GM18868 (cell line): Measurements from ENCODE around the gene ACHE.
"Not testable (repeated sequence)": the region's sequence is repeated elsewhere in the genome, so short reads cannot be mapped to it uniquely, and the experiment has no call there.

ENCODE experiments used
- ATAC-seq: cut with Tn5 transposase; IDR thresholded peaks from one replicate; pipeline ENCODE4 v1.9.1; 2021; ENCODE audit warnings: mild to moderate bottlenecking, moderate library complexity; ENCODE audit not compliant: unreplicated experiment

Gene ACHE

GRCh38 chr7:100865938-100866728, 29.6 kb downstream of the ACHE start:
- ATAC-seq: no peak

DNA sequence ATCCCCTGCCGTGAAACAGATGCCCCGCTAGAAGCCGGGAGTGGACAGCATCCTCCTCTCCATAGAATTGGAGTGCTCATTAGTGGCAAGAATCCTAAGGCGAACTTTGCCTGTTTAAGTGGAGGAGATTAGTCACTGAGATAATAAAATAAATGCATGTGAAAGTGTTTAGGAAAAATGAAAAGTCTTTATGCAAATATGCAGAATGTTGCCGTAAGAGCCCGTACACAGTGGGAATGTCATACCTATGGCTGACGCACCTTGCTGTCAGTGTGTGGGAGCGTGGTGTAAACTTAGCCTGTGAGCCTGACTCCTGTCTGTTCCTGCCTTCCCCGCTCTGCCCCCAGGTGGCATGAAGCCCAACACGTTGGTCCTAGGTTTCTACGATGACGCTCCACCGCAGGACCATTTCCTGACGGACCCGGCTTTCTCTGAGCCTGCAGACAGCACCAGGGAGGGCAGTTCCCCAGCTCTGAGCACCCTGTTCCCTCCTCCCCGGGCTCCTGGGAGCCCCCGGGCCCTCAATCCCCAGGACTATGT, 30.2 kb downstream of the ACHE start:
- ATAC-seq: no peak

- ATAC-seq: no peak
Measured at GRCh38 chr7:100864263-100864845, 31.3 kb downstream of the ACHE start.

- no peak for ATAC-seq
Measured at GRCh38 chr7:100863406-100863950, 32.2 kb downstream of the ACHE start.

DNA sequence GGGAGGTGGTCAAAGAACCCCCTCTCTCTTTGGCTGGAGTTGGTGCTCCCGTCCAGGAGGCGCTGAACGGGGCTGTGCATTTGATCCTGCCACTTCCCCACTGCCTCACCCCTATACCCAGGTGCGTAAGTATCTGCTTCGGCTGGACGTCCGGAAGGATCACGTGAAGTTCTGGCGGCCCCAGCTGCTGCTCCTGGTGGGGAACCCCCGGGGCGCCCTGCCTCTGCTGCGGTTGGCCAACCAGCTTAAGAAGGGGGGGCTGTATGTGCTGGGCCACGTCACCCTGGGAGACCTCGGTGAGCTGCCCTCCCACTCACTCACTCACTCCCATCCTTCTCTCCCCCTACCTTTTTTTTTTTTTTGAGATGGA, 34.1 kb downstream of the ACHE start:
- no peak for ATAC-seq

DNA sequence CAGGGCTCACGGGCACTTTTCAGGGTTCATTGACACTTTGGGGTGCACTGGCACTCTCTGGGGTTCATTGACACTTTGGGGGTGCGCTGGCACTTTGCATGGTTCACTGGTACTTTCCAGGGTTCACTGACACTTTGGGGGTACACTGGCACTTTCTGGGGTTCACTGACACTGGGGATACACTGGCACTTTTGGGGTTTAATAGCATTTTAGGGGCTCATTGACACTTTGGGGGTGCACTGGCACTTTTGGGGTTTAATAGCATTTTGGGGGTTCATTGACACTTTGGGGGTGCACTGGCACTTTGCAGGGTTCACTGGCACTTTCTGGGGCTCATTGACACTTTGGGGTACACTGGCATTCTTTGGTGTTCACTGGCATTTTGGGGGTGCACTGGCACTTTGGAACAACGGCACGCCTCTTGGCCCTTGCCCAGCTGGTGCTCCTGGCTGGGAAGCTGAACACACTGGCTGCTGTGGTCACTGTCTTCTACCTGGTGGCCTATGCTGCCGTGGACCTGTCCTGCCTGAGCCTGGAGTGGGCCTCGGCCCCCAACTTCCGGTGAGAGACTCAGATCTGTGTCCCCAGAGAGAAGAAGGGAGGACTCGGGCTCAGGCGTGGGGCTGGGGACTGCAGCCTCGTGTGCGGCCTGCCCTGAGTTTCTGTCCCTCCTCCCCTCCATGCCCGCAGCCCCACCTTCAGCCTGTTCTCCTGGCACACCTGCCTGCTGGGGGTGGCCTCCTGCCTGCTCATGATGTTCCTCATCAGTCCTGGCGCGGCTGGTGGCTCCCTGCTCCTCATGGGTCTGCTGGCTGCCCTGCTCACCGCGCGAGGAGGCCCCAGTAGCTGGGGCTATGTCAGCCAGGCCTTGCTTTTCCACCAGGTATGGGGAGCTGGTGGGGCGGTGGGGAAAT, 34.7 kb downstream of the ACHE start:
- ATAC-seq: no peak

- ATAC-seq: no peak
Measured at GRCh38 chr7:100859856-100860255, 35.8 kb downstream of the ACHE start.

- ATAC-seq: no peak
Measured at GRCh38 chr7:100856871-100857282, 38.8 kb downstream of the ACHE start.

- no peak for ATAC-seq
Measured at GRCh38 chr7:100855515-100855914, 40.2 kb downstream of the ACHE start.

- ATAC-seq: not testable (repeated sequence)
Measured at GRCh38 chr7:100854899-100855298, 40.8 kb downstream of the ACHE start.

DNA sequence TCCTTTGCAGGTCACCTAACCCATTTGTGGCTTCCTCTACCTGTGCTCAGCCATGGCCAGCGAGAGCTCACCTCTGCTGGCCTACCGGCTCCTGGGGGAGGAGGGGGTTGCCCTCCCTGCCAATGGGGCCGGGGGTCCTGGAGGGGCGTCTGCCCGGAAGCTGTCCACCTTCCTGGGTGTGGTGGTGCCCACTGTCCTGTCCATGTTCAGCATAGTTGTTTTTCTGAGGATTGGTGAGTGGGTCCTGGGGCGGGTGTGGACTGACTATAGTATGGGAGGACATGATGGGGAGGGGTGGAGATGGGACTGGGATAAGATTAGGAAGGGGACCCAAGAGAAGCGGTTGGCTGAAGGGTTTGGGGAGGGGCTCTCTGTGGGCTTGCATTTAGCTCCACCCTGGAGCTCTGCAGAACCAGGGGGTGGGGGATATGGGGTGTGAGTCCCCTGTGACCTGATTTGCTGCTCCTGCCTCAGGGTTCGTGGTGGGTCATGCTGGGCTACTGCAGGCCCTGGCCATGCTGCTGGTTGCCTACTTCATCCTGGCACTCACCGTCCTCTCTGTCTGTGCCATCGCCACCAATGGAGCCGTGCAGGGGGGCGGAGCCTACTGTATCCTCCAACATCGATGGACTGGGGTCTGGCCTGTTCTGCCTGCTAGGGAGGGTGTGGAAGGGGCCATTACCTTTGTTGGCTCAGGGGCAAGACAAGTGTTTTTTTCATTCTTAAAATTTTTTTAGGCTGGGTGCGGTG, 41.4 kb downstream of the ACHE start:
- no peak for ATAC-seq

GRCh38 chr7:100852048-100852872, 43.4 kb downstream of the ACHE start, which contains the start of gene SLC12A9:
Gene SLC12A9 (plus strand): TSS chr7:100852713. CDS start chr7:100854198, 1,485 bp downstream.
- peak; percentile 85 for ATAC-seq

- no peak for ATAC-seq
Measured at GRCh38 chr7:100847360-100847759, 48.3 kb downstream of the ACHE start.

DNA sequence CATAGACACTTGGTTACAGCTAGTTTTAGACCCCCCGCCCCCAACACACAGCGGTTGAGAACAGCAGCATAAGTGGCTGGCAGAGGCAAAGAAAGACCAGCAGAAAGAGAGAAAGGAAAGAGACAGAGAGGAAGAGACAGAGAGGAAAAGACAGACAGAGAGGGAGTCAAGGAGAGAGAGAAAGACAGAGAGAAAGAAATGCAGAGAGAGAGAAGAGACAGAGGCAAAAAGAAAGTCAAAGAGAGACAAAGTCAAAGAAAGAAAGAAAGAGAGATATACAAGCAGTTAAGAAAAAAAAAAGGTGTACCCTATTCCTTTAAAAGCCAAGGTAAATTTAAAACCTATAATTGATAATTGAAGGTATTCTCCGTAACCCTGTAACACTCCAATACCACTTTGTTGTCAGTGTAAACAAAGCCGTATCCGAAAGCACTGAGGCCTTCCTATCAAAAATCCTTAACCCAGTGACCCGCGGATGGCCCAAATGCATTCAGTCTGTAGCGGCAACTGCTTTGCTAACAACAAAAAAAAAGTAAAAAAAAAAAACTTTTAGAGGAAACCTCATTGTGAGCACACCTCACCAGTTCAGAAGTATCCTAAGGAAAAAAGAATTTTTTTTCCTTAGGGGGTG, 55.1 kb downstream of the ACHE start:
- ATAC-seq: no peak
